SKM-1 (cell line): Measurements from ENCODE around the gene SRRM3.
"Not testable (repeated sequence)": the region's sequence is repeated elsewhere in the genome, so short reads cannot be mapped to it uniquely, and the experiment has no call there.

ENCODE experiments used
- DNase-seq: peaks from one replicate; lab custom pipeline; 2025; ENCODE audit not compliant: unreplicated experiment; lab: John Stamatoyannopoulos, UW

SRRM3 gene

DNA sequence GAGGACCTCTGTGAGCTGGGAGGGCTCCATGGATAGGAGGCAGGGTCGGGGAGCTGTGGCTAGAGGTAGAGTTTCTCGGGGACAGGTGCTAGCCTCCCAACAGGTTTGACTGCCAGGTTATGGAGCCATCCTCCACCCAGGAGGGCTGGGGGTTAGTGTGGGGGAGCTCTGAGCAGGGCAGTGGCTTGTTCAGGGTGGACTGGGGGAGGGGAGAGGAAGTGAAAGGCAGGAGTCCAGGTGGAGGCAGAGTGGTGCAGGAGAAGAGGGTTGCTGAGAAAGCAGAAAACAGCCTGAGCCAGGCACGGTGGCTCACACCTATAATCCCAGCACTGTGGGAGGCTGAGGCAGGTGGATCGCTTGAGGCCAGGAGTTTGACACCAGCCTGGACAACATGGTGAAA is 60.2 kb downstream of the SRRM3 start:
- DNase-seq = no peak

DNA sequence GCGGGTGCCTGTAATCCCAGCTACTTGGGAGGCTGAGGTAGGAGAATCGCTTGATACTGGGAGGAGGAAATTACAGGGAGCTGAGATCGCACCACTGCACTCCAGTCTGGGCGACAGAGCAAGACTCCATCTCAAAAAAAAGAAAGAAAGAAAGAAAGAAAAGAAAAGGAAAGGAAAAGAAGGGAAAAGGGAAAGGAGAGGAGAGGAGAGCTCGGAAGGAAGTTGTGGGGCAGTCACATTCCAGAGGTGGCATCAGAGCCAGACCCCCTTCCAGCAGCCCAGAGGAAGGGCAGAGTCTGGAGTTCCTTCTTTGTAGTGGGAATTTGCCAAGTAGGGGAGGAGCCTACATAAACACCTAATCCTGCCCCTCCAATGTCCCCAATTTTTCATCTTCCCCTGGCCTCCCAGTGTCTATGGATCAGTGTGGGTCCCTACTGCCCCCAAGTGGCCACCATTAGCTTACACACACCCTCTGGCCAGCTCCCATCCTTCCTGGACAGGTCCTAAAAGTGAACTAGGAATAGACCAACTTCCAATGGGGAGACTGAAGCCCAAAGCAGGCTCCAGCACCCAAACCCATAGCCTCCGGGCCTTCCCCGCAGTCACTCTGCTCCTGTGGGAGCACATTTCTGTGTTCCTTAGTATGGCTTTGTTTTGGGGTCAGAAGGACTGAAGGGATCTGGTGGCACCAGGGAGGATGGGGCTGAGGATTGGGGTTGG is 61.1 kb downstream of the SRRM3 start:
- peak; percentile 45 for DNase-seq

DNA sequence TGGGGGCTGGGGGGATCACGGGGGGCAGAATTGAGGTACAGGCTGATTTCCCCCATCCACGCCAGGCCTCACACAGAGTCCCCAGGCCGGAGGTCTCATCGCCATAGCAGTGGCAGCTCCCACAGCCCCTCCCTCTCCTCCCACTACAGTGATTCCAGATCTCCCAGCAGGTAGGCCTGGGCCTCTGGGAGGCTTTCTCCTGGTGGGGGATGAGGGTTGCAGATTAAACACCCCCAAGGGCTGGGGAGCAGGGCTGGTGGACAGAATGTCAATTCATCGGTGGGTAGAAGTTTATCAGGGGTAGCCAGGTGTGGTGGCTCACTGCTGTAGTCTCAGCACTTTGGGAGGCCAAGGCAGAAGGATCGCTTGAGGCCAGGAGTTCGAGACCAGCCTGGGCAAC is 63.6 kb downstream of the SRRM3 start:
- no peak for DNase-seq

DNA sequence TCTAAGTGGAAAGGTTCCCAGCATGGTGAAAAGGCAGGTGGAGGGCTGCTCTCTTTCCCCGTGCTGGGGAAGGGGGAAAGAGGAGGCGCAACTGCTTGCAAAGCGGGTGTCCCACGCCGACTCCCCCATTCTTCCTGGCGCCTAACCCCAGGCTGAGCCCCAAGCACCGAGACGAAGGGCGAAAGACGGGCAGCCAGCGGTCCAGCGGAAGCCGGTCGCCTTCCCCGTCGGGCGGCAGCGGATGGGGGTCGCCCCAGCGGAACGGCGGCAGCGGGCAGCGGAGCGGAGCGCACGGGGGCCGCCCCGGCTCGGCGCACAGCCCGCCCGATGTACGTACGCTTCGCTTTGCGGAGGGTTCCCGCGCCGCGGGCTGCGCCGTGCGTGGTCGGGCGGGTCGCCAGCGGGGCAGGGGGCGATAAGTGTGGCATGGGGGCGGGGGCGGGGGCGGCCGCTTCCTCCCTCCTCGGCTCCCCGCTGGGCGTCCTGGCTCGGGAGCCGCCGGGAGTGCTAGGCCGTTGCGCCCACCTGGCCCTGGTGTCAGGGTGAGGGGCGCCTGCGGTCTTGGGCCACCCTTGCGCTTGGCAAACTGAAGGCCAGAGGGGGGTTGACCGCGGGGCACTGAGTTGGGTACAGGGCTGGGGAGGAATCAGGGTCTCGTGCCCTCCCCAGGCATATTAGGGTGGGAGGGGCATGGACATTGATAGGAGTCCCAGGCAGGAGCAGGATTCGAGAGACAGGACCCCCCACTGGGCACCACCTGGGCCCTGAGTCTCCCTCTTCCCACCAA is 65.6 kb downstream of the SRRM3 start:
- no peak for DNase-seq

DNA sequence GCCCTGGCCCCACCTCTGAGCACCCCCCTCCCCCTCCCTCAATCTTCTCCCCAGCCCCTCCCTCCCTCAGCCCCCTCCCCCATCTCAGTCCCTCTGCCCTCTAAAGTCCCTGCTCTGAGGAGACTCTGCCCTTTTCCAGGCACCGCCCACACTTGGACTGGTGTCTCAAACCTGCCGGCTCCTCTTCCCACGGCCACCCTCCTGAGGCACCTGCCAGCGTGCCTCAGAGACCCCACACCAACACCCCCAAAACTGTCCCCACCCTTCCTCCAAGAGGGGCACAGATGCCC is 66.1 kb downstream of the SRRM3 start:
- DNase-seq = no peak

DNA sequence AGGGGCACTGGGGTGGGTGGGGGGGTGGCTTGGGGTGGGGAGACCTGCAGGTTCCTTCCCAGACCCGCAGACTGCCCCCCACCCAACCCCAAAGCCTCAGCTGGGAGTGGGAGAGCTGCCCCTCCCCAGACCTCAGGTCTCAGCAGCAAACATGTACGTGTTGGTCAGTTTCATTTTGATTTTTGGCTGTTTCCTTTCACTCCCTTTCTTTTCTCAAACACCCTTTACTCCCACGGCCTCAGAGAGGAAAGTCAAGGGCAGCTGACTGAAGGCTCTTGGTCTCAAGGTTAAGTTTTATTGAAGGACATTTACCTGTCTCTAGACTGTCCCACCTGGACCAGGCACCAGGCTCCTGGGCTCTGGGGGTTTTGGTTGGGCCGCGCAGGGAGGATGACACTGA is 66.7 kb downstream of the SRRM3 start:
- no peak for DNase-seq

DNA sequence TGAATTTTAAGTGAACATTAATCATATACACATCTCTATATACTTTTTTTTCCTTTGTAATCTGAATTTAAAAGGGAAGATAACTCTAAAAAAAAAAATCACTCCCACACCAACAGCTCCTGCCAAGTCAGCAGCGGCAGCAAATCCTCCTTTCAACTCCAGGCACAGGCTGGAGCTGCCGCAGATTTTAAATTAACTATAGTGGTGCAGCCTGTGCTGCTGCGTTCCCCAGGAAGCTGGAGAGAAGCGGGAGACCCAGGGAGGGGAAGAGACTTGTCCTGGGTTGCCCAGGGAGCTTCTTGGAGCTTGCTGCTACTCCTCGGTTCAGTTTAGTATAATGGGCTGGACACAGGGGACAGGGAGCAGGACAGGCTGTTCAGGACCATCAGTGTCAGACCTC is 68.2 kb downstream of the SRRM3 start:
- DNase-seq = no peak

DNA sequence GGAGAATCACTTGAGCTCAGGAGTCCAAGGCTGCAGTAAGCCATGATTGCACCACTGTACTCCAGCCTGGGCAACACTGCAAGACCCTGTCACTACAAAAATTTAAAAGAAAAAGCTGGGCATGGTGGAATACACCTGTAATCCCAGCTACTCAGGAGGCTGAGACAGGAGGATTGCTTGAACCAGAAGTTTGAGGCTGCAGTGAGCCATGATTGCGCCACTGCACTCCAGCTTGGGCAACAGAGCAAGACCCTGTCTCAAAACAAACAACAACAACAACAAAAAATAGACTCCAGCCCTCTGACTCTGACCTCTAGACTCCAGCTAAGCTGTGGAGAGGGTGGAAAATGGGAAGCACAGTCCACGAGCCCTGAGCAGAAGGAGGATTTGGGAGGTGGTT is 69.7 kb downstream of the SRRM3 start:
- not testable (repeated sequence) for DNase-seq

DNA sequence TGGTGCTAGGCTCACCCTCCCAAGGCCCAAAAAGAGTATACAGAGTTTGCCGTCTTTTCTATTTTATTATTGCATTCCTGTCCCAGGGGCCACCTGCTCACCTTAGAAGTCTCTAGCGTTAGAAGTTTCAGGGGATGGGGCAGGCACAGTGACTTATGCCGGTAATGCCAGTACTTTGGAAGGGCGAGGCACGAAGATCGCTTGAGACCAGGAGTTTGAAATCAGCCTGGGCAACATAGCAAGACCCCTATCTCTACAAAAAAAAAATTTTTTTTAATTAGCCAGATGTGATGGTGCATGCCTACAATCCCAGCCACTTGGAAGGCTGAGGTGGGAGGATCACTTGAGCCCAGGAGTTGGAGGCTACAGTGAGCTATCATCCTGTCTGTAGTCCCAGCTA is 70.4 kb downstream of the SRRM3 start:
- no peak for DNase-seq

DNA sequence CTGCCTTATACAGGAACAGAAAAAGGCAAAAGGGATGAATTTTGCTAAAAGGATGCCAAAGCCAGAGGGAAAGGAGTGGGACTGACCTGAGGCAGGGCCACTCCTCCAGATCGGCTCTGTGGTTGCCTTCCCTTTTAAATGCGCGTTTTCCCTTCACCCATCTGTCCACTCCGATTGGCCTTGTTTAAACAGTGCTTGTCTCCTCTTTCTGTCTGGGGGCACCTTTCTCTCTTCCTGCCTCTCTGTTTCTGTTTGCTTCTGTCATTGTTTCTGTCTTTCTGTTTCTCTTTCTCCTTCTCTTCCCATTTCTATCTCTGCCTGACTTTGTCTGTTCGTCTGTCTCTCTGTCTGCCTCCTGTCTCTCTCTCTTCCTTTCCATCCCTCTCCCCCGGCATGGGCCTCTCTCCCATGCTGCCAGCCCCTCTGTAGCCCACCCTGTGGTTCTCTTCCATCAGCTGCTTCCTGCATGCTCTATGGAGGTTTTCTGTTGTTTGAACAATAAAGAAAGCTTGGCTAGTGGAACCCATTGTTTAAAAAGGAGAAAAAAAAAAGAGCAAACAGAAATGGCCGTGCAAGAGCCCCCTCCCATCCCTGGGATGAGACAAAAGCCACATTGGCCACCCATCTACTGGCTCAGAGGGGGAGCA is 71.3 kb downstream of the SRRM3 start:
- no peak for DNase-seq

DNA sequence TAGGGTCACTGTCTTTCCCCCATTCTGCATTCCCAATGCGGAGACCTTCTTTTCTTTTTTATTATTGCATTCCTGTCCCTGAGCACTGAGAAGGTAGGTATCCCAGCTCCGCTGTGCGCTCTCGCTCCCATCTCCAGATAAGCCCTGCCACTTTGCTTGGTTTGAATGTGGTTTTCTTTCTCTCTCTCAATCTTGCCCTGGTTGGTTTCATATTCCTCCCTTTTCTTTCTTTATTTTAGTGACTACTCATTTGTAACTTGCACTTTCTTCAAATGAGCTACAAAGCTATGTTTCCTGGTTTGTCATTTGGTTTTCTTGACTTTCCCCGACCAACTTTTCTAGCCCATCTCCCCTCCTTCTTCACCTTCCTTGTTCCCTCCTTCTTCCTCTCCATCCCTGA is 71.8 kb downstream of the SRRM3 start:
- DNase-seq = no peak

DNA sequence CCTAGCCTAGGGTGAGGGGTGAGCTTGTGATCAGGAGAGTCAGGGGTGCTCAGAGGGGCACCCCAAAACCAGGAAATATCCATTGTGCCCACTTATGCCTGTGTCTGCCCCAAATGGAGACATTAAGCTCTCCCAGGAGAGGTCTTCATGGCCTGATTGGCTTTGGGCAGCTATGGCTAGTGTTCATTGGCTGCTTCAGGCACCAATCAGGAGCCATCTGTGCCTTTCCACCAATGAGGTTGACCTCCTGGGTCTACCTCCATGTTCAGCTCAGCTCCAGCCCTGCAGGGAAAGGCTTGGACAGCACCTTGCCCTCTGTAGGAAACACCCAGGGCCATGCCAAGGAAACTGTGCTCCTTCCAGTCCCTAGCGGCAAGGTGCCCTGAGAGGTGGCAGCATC is 76.8 kb downstream of the SRRM3 start:
- no peak for DNase-seq

DNA sequence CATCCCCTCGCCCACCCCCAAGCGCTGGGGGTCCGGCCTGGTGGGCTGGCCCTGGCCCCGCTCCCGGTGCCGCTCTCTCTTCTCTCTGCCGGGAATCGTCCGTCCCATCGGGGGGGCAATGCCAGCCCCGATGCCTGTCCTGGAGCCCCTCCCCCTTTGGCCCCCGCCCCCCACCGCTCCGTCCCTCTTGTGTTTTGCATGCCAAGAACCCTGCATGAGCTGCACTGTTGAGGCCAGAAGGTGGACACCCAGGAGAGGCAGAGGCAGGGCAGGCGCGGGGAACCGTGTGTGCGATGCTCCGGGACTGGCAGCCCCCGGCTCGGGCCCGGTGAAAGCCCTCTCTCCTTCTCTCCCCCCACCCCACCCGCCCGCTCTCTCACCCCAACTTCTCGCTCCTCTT is 78.7 kb downstream of the SRRM3 start:
- no peak for DNase-seq

DNA sequence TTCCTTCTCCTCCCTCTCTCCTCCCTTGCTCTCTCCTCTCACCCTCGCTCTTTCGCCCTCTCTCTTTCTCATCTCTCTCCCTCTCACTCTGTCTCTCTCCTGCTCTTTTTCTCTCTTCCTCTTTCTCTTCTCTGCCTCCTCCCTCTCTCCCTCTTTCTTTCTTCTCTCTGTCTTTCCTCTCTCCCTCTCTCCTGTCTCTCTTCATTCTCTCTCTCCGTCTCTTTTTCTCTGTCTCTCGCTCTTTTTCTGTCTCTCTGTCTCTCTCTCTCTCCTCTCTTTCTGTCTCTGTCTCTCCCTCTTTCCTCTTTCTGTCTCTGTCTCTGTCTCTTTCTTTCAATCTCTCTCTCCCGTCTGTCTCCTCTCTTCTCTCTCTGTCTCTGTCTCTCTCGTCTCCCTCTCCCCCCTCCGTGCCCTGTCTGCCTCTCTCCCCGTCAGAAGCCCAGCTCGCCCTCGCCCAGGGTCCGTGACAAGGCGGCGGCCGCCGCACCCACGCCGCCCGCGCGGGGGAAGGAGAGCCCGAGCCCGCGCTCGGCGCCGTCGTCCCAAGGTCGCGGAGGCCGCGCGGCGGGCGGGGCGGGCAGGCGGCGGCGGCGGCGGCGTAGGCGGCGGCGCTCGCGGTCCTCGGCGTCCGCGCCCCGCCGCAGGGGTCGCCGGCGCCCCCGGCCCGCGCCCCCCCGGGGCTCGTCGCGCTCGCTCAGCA is 79.5 kb downstream of the SRRM3 start:
- no peak for DNase-seq

DNA sequence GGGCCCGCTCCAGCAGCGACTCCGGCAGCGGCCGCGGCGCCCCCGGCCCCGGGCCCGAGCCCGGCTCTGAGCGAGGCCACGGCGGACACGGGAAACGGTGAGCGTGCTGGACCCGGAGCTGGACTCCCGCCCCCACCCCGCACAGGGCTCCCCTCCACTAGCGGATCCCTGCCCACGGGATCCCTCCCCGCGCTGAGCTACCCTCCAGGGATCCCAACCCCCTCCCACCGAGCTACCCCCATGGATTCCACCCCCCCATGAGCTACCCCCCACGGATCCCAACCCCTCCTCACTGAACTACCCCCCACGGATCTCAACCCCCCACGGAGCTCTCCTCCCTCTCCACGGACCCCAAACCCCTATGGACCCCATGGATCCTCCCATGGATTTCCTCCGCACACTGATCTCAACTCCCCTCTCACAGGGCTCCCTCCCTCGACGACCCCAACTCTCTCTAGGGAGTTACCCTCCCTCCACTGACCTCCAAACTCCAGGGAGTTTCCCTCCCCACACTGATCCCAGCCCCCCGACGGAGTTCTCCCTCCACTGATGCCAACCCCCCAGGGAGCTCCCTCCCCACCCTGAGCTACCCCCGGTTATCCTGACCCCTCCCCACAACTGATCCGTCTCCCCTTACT is 80.1 kb downstream of the SRRM3 start:
- DNase-seq = no peak

DNA sequence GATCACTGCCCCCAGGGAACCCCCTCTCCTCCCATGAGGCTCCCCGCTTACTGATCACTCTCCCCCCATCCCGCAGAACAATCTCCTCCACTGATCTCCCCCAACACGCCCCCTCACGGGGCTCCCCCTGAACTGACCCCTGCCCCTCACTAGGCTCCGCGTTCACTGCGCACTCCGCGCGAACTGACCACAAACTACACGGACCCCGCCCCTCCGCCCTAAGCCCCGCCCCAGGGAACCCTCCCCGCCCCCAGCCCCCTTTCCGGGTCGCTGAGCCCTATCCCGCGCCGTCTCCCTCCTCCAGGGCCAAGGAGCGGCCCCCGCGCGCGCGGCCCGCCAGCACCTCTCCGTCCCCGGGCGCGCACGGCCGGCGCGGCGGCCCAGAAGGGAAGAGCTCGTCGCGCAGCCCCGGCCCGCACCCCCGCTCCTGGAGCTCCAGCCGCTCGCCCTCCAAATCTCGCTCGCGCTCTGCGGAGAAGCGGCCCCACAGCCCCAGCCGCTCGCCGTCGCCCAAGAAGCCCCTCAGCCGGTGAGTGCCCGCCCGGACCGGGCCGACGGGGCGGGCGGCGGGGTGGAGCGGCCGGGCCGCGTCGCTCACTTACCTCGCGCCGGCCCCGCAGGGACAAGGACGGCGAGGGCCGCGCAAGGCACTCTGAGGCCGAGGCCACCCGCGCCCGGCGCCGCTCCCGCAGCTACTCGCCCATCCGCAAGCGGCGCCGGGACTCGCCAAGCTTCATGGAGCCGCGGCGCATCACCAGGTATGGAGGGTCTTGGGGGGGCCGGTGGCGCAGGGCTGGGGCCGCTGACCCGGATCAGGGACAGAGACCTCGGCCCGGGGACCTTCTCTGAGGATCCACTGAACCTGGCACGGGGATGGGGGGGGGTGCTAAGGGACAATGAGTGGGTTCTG is 80.9 kb downstream of the SRRM3 start:
- no peak for DNase-seq

DNA sequence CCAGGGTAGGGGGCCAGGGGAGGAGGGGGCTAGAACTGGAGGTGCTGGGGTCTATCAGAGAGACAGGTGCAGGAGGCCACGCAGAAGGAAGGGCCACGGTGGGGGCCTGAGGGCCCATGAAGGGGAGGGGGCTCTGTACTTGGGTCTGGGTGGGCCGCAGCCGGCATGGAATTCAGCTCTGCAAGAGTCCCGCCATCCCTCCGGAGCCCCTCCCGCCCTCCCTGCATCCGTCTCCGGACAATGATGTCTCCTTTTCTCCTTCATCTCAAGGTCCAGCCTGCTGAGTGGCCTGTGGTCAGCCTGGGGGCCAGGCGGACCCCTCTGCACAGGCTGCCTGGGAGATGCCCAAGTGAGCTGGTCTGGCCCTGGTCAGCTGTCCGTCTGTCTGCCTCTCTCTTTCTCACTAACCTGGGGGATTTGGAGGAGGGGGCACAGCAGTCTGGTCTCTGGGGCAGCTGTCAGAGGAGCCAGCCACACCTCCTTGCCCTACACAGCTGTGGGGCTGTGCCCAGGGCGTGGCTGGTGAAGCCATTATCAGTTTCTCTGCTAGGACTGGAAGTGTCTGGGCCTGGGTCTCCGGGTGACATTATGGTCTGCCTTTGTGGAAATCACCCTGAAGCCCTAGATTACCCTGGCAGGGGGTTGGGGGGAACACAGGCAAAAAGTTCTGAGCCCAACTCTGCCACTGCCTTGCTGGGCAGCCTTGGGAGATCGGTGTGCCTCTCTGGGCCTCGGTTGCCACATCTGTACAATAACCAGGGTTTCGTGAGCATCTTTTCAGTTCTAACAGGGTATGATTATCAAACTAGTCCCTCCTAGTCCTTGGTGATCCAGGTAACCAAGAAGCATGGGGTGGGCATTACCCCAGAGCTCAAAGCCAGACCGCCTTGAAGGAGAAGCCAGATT is 81.8 kb downstream of the SRRM3 start:
- DNase-seq = no peak

DNA sequence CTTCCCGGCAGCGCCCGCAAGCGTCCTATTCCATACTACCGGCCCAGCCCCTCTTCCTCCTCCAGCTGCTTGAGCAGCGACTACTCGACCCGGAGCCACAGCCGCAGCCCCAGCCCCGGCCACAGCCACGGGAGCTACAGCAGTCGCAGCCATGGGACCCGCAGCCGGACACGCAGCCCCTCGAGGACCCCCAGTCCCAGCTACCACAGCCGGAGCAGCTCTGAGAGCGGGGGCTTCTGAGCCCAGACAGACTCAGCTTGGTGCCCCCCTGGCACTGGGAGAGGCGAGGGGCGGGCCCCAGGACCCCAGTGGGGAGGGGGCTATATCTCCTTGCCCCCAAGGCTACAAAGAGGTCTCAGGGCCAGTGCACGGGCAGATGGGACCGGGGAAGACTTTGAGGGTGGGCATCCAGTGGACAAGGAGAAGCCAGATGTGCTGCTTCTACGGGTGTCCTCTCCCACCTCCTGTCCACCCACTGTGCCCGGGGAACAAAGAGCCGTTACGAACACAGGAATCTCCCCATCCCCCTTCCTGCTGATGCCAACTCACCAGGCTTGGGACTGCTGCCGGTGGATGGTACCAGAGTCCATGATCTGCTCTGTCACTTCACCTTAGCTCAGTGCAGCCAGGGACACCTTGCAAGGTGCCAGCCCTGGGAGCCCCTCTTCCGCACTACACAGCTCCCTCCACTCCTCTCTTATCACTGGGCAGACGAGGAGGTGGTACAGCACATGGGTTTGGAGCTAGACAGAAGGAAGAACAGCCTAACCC is 84.1 kb downstream of the SRRM3 start:
- DNase-seq = no peak
